GM21737 (cell line): ENCODE data around the gene KCTD1.
A peak's percentile ranks its signal among the peaks of the same experiment; 100 is the strongest.

ENCODE experiments used
- ATAC-seq: cut with Tn5 transposase; IDR thresholded peaks from one replicate; pipeline ENCODE4 v1.9.1; 2021; ENCODE audit warnings: mild to moderate bottlenecking, moderate library complexity; ENCODE audit not compliant: unreplicated experiment

KCTD1 gene

GRCh38 chr18:26548415-26549262 lies at the start of gene KCTD1:
TSS of gene KCTD1 (minus strand) at chr18:26548553. CDS start at chr18:26548536, 17 bp downstream.
- ATAC-seq = peak; percentile 41

GRCh38 chr18:26593365-26594320 lies 45.3 kb upstream of the KCTD1 start:
- ATAC-seq = no peak

GRCh38 chr18:26584745-26585144 lies 36.4 kb upstream of the KCTD1 start:
- ATAC-seq = no peak

DNA sequence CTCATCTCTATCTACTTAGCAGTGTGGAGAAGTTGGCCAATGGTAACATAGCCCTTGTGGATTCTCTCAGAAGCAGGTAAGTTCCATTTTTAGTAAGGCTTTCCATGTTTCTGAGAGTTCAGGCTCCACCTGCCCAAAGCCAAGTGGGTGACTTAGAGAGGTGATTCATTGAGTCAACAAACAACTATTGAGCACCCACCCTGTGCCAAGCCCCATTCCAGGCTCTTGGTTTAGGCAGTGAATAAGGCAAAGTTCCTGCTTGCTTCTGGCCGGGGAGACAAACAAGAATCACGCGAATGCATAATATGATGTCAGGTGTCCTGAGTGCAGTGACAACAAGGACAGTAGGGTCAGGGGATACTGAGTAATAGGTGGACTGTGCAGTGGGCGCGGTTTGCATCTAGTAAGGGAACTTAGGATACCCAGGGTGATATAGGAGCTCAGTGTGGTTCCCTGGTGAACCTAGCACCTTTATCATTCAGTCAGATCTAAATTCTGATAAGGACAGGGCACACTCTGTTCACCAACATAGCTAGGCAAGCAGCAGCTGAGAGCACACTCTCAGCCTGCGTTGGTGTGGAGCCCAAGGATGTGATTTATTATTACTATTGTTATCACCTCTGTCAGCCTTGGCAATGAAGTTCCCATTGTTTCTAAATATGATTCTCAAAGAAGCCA lies 31.7 kb upstream of the KCTD1 start:
- ATAC-seq = no peak

GRCh38 chr18:26575865-26576217 lies 27.5 kb upstream of the KCTD1 start:
- ATAC-seq = no peak

- ATAC-seq = no peak
Observed at GRCh38 chr18:26574958-26575864, 26.9 kb upstream of the KCTD1 start.

DNA sequence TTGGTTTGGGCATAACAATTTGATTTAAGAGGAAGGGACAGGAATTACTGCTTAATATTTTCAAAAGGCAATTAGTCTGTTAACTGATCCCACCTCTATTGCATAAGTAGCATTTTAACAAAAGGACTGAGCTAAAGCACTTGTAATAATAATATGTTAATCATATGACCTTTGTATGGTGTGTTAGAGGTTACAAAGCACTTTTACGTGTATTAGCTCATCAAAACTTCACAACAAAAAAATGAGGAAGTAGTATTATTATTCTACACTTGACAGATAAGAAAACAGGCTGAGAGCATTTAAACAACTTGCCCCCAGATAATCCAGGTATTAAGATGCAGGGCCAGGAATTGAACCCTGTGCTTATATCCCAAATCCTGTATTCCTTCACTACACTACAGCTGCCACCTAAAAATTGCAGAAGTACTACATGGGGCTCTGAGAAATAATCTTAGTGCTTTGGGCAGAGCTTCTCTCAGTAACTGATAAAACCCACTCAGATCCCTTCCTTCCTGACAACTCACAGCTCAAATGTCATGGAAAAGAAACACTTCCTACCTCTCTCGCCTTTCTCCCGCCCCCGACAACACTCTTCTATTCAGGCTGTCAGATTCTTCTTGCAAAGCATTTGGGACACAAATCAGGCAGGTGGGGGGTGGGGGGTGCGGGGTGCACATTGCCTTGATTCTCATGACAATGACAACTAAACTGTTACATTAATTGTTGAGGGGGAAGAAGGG lies 20.7 kb upstream of the KCTD1 start:
- ATAC-seq = no peak

GRCh38 chr18:26568513-26568912 lies 20.2 kb upstream of the KCTD1 start:
- ATAC-seq = no peak

DNA sequence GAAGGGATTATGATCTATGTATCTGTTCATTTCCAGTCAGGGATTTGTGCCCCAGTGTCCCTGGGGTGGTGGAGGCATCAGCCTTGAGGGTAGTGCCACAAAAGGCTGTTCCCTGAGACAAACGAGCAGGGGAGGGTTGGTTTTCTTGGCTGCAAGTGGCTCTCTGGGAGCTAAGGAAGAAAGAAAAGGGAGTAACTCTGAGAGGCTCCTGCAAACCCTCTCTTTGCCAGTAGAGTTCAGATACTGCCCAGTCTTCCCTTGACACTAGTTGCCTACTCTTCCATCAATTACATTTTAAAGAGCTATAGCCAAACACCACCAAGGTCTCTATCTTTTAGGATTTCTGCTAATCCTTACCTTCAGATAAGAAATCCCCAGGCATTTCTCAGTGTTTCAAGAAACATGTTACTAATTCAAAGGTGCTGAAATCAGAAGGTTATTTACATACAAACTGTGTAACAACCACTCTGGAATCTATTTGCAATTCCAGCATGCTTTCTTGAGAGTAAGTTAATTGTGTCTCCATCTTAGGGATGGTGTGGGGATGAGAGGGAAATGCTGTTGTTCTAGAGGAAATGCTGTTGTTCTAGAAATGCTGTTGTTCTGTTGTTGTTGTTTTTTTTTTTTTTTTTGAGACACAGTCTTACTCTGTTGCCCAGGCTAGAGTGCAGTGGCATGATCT lies 18.7 kb upstream of the KCTD1 start:
- ATAC-seq = no peak

GRCh38 chr18:26565514-26565913 lies 17.2 kb upstream of the KCTD1 start:
- no peak for ATAC-seq

DNA sequence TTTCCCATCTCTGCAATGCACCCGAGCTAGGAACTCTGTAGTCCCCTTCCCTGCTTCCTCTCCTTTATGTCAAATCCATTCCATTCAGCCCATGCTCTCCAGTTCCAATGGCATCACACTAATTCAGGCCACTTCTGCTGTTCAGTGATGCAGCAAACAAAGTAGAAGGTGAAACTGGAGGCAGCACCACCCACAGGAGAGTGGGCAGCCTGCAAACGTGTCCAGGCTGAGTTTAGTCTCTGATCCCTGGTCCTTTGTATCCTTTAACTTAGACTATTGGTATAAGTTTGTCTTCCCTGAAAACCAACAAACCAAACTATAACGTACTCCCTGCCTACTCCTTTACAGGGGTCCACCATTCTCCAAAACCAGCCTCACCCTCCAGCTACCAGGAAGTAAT lies 14.7 kb upstream of the KCTD1 start:
- ATAC-seq = no peak

- no peak for ATAC-seq
Observed at GRCh38 chr18:26562568-26562967, 14.2 kb upstream of the KCTD1 start.

GRCh38 chr18:26561769-26562168 lies 13.4 kb upstream of the KCTD1 start:
- no peak for ATAC-seq

DNA sequence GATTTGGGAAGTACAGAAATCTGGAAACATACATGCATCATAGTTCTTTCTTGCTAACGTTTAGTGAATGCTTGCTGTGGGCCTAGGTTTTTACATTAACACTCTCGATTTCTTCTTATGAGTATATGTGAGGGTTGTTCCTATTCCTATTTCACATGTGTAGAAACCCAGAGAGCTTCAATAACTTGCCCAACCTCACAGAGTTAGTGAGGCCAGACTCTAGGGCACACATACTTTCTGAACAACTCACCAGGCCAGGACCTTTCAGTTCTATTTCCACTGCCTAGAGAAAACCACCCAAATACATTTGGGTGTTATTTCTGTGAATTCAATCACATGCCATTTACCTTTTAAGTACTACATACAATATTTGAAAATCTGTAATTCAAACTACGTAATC lies 8.2 kb upstream of the KCTD1 start:
- peak; percentile 81 for ATAC-seq

- no peak for ATAC-seq
Observed at GRCh38 chr18:26555804-26556553, 7.6 kb upstream of the KCTD1 start.

GRCh38 chr18:26553943-26554342 lies 5.6 kb upstream of the KCTD1 start:
- no peak for ATAC-seq

DNA sequence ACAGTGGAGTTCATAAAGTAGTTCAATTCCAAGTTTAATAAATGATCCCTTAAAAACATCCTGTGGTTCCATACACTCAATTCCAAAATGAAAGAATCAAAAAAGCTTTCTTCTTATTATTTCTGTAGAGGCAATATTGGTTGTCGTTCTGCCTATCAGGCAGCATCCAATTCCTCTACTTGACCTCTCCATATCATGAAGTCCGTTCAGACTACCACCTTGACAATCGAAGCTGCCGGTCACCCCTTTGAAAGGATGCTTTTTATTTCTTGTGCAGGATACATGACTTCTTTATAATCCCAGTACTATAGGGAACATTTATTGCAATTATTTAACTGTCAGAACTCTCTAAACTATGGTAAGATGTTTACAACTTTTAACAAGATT lies 3.3 kb upstream of the KCTD1 start:
- ATAC-seq = no peak

DNA sequence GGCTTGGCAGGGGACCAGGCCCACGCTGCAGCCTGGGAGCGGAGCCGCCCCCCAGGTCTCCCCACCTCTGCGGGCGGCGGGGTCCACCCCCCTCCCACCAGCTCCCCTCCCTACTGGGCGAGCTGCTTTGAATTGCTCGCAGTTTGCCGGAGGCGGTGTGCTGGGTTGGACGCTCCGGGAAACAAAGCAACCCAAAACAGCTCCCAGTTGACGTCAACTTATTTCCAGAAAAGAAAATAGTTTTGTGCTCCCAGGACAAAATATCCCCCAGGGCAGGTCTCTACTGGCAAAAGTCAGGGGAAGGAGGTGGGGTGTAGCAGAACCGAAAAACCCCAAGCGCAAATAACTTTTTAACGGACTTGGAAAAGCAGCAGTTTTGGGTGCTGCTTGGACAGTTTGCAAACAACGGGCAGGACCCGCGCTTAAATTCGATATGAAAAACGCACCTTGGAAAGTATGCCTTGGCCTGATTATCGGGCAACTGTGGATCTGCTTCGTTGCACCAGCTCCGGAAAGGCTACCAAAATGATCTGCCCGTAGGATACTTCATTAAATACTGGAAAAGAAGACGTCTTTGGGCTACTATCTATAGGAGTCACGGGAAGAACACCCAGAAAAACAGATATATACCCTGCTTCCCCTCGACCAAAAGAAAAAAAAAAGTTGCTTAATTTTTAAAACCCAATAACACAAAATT lies 2.8 kb upstream of the KCTD1 start:
- ATAC-seq = no peak
